ENCODE results near the gene TRDMT1.

GRCh38 chr10:17206210-17206709 is 4.8 kb upstream of the TRDMT1 start:
- no peak for TF ChIP-seq CTCF (IDR thresholded peaks at IDR 0.05)
- no peak for TF ChIP-seq POLR2A (IDR thresholded peaks at IDR 0.05)

All from adrenal gland (tissue), 5 donors.